Astrocyte (in vitro differentiated cells and primary cell): Measurements from ENCODE around the gene CLCN4. TPM values are rescaled to one million over a fixed set of nuclear protein-coding genes. Genes with fewer than 3 reads are reported as not detected.

Experiments used
- DNase-seq: peaks from one replicate; pipeline ENCODE4 v3.0.0-alpha.2; 2010; ENCODE audit warnings: low read depth
- FAIRE-seq: peaks from 2 replicates; lab custom pipeline; 2011; peaks lifted over from hg19 to GRCh38; lab: Jason Lieb, UNC
- H2AFZ ChIP-seq: 2 replicates; pipeline ENCODE4 v1.6.0; 2012; ENCODE audit warnings: low read depth, low read length, inconsistent platforms
- H3K27ac ChIP-seq: 2 replicates; pipeline ENCODE4 v1.5.1; 2011; ENCODE audit warnings: low read depth, low read length, inconsistent platforms
- H3K27me3 ChIP-seq: 2 replicates; pipeline ENCODE4 v1.6.0; 2011; ENCODE audit warnings: low read length, inconsistent platforms; ENCODE audit not compliant: insufficient read depth
- H3K36me3 ChIP-seq: 2 replicates; pipeline ENCODE4 v1.5.1; 2011; ENCODE audit warnings: low read length, inconsistent platforms; ENCODE audit not compliant: insufficient read depth
- H3K4me1 ChIP-seq: 2 replicates; pipeline ENCODE4 v1.5.1; 2011; ENCODE audit warnings: low read length, inconsistent platforms; ENCODE audit not compliant: insufficient read depth
- H3K4me2 ChIP-seq: 2 replicates; pipeline ENCODE4 v1.6.0; 2012; ENCODE audit warnings: low read length, inconsistent platforms
- H3K4me3 ChIP-seq: 2 replicates; pipeline ENCODE4 v1.5.1; 2011; ENCODE audit warnings: low read depth, mild to moderate bottlenecking, low read length, inconsistent platforms; ENCODE audit not compliant: insufficient read depth
- H3K79me2 ChIP-seq: 2 replicates; pipeline ENCODE4 v1.6.0; 2012; ENCODE audit warnings: mild to moderate bottlenecking, low read length, inconsistent platforms; ENCODE audit not compliant: insufficient read depth
- H3K9ac ChIP-seq: 2 replicates; pipeline ENCODE4 v1.6.0; 2012; ENCODE audit warnings: mild to moderate bottlenecking, low read length, inconsistent platforms
- H3K9me3 ChIP-seq: 2 replicates; pipeline ENCODE4 v1.5.1; 2012; ENCODE audit warnings: low read depth, mild to moderate bottlenecking, low read length, inconsistent platforms; ENCODE audit not compliant: insufficient read depth
- H4K20me1 ChIP-seq: 2 replicates; pipeline ENCODE4 v1.6.0; 2012; ENCODE audit warnings: low read length, inconsistent platforms; ENCODE audit not compliant: insufficient read depth
- H3K27ac Mint-ChIP-seq: one replicate; pipeline ENCODE4 v1.8.0; 2021; ENCODE audit warnings: mild to moderate bottlenecking, mixed read lengths; ENCODE audit not compliant: unreplicated experiment
- H3K27me3 Mint-ChIP-seq: one replicate; pipeline ENCODE4 v1.8.0; 2021; ENCODE audit warnings: low read depth, mixed read lengths; ENCODE audit not compliant: unreplicated experiment
- H3K36me3 Mint-ChIP-seq: one replicate; pipeline ENCODE4 v1.8.0; 2021; ENCODE audit warnings: low read depth, mixed read lengths; ENCODE audit not compliant: unreplicated experiment
- H3K4me1 Mint-ChIP-seq: one replicate; pipeline ENCODE4 v1.8.0; 2021; ENCODE audit warnings: low read depth, mixed read lengths; ENCODE audit not compliant: unreplicated experiment
- H3K4me3 Mint-ChIP-seq: one replicate; pipeline ENCODE4 v1.8.0; 2021; ENCODE audit warnings: mild to moderate bottlenecking, moderate library complexity, mixed read lengths; ENCODE audit not compliant: unreplicated experiment
- H3K9me3 Mint-ChIP-seq: one replicate; pipeline ENCODE4 v1.8.0; 2021; ENCODE audit warnings: mild to moderate bottlenecking, mixed read lengths; ENCODE audit not compliant: unreplicated experiment
- EZH2 ChIP-seq: IDR thresholded peaks from 2 replicates; pipeline ENCODE4 v1.6.1; 2012; ENCODE audit warnings: mild to moderate bottlenecking, low read length, inconsistent platforms; ENCODE audit not compliant: insufficient read depth
- total RNA-seq: library from RNA; stranded (reverse); gene quantifications from 2 replicates; pipeline ENCODE4 v1.2.1, GENCODE V29; 2021
- TF ChIP-seq, protein P1 (sequence below): IDR thresholded peaks from 2 replicates; pipeline ENCODE4 v1.5.1; 2011; ENCODE audit warnings: low read depth, mild to moderate bottlenecking, inconsistent platforms, low read length, moderate library complexity; ENCODE audit not compliant: insufficient read depth

The CLCN4 gene
- total RNA-seq, 1 donor from 2014 or later: 7.2 TPM

GRCh38 chrX:10243106-10243505 is 86.3 kb downstream of the CLCN4 start:
- H3K27ac Mint-ChIP-seq: no peak overlapping the region
- no peaks in the 10 kb centered on the region for H3K79me2 ChIP-seq
- DNase-seq: no peak
- no peaks in the 10 kb centered on the region for H4K20me1 ChIP-seq
- H3K4me2 ChIP-seq: no peak overlapping the region
- H3K36me3 ChIP-seq: no peaks in the 10 kb centered on the region
- peaks cover 2% of the 10 kb centered on the region for H3K4me1 Mint-ChIP-seq
- H3K27me3 ChIP-seq: no peaks in the 10 kb centered on the region
- H3K9ac ChIP-seq: no peak overlapping the region
- TF ChIP-seq EZH2: no peak
- TF ChIP-seq, protein P1, sequence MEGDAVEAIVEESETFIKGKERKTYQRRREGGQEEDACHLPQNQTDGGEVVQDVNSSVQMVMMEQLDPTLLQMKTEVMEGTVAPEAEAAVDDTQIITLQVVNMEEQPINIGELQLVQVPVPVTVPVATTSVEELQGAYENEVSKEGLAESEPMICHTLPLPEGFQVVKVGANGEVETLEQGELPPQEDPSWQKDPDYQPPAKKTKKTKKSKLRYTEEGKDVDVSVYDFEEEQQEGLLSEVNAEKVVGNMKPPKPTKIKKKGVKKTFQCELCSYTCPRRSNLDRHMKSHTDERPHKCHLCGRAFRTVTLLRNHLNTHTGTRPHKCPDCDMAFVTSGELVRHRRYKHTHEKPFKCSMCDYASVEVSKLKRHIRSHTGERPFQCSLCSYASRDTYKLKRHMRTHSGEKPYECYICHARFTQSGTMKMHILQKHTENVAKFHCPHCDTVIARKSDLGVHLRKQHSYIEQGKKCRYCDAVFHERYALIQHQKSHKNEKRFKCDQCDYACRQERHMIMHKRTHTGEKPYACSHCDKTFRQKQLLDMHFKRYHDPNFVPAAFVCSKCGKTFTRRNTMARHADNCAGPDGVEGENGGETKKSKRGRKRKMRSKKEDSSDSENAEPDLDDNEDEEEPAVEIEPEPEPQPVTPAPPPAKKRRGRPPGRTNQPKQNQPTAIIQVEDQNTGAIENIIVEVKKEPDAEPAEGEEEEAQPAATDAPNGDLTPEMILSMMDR: no peak
- H3K27ac ChIP-seq: no peak overlapping the region
- H3K9me3 ChIP-seq: no peaks in the 10 kb centered on the region
- peaks cover 23% of the 10 kb centered on the region for H3K4me1 ChIP-seq
- H3K36me3 Mint-ChIP-seq: no peaks in the 10 kb centered on the region
- peaks cover 1% of the 10 kb centered on the region for H3K27me3 Mint-ChIP-seq
- H3K9me3 Mint-ChIP-seq: no peaks in the 10 kb centered on the region
- H3K4me3 ChIP-seq: no peak overlapping the region
- FAIRE-seq: peak; percentile 67
- no peak overlapping the region for H3K4me3 Mint-ChIP-seq
- H2AFZ ChIP-seq: no peak overlapping the region

GRCh38 chrX:10244915-10245622 is 88.3 kb downstream of the CLCN4 start:
- no peak overlapping the region for H3K27ac ChIP-seq
- H3K27me3 ChIP-seq: no peaks in the 10 kb centered on the region
- peaks cover 2% of the 10 kb centered on the region for H3K4me1 Mint-ChIP-seq
- H3K27ac Mint-ChIP-seq: no peak overlapping the region
- DNase-seq (no peak), FAIRE-seq (no peak)
- H3K4me1 ChIP-seq: peaks cover 14% of the 10 kb centered on the region
- no peaks in the 10 kb centered on the region for H3K79me2 ChIP-seq
- no peak overlapping the region for H3K4me2 ChIP-seq
- no peak overlapping the region for H3K4me3 Mint-ChIP-seq
- no peak for TF ChIP-seq EZH2
- TF ChIP-seq, protein P1: no peak
- H2AFZ ChIP-seq: no peak overlapping the region
- H3K27me3 Mint-ChIP-seq: peaks cover 1% of the 10 kb centered on the region
- H4K20me1 ChIP-seq: no peaks in the 10 kb centered on the region
- H3K9me3 Mint-ChIP-seq: no peaks in the 10 kb centered on the region
- no peaks in the 10 kb centered on the region for H3K36me3 ChIP-seq
- no peak overlapping the region for H3K9ac ChIP-seq
- no peaks in the 10 kb centered on the region for H3K9me3 ChIP-seq
- no peaks in the 10 kb centered on the region for H3K36me3 Mint-ChIP-seq
- H3K4me3 ChIP-seq: no peak overlapping the region

GRCh38 chrX:10245886-10246285 is 89.1 kb downstream of the CLCN4 start:
- Histone ChIP-seq H3K79me2 (no peaks in the 10 kb centered on the region), H3K4me3 (no peak overlapping the region), H3K4me1 (peaks cover 6% of the 10 kb centered on the region), H3K27me3 (no peaks in the 10 kb centered on the region), H3K36me3 (no peaks in the 10 kb centered on the region), H3K4me2 (no peak overlapping the region), H4K20me1 (no peaks in the 10 kb centered on the region), H2AFZ (no peak overlapping the region), H3K9ac (no peak overlapping the region), H3K9me3 (no peaks in the 10 kb centered on the region), H3K27ac (no peak overlapping the region)
- peak; percentile 5 for FAIRE-seq
- DNase-seq: no peak
- TF ChIP-seq EZH2: no peak
- TF ChIP-seq, protein P1: no peak
- H3K27me3 Mint-ChIP-seq: peaks cover 1% of the 10 kb centered on the region
- H3K36me3 Mint-ChIP-seq: no peaks in the 10 kb centered on the region
- no peaks in the 10 kb centered on the region for H3K9me3 Mint-ChIP-seq
- H3K4me3 Mint-ChIP-seq: no peak overlapping the region
- H3K4me1 Mint-ChIP-seq: no peaks in the 10 kb centered on the region
- H3K27ac Mint-ChIP-seq: no peak overlapping the region
